Liver (tissue), 9 donors: Measurements from ENCODE around the gene RERE. TPM values are rescaled to one million over a fixed set of nuclear protein-coding genes. Genes with fewer than 3 reads are reported as not detected.

Experiments used
- DNase-seq: peaks from one replicate; pipeline ENCODE4 v3.0.0-alpha.2; 2017; ENCODE audit warnings: low spot score
- H3K27ac ChIP-seq, 2 donors: one replicate each; pipeline ENCODE4 v1.7.0; 2013; ENCODE audit warnings: inconsistent platforms in 2 of 2, low read length in 2 of 2, control low read depth in 1 of 2, low read depth in 1 of 2, mild to moderate bottlenecking in 1 of 2
- H3K27me3 ChIP-seq, 4 donors: one replicate each; pipeline versions ENCODE4 v1.6.1 to v1.7.0; 2013; ENCODE audit warnings: low read length in 3 of 4, inconsistent platforms in 1 of 4, mild to moderate bottlenecking in 1 of 4, moderate library complexity in 1 of 4; ENCODE audit not compliant: control insufficient read depth in 4 of 4, insufficient read depth in 4 of 4
- H3K36me3 ChIP-seq, 4 donors: one replicate each; pipeline versions ENCODE4 v1.6.1 to v1.7.0; 2013; ENCODE audit warnings: low read length in 3 of 4, mild to moderate bottlenecking in 3 of 4, low read depth in 1 of 4, moderate library complexity in 1 of 4; ENCODE audit not compliant: control insufficient read depth in 4 of 4, insufficient read depth in 3 of 4
- H3K4me1 ChIP-seq, 4 donors: one replicate each; pipeline versions ENCODE4 v1.6.1 to v1.7.0; 2013; ENCODE audit warnings: low read length in 3 of 4, mild to moderate bottlenecking in 3 of 4, moderate library complexity in 1 of 4; ENCODE audit not compliant: control insufficient read depth in 4 of 4, insufficient read depth in 4 of 4
- H3K4me3 ChIP-seq, 3 donors: one replicate each; pipeline versions ENCODE4 v1.6.1 to v1.7.0; 2013; ENCODE audit warnings: low read length in 3 of 3, control low read depth in 1 of 3, low read depth in 1 of 3, mild to moderate bottlenecking in 1 of 3
- H3K9ac ChIP-seq, 2 donors: one replicate each; pipeline ENCODE4 v1.7.0; 2013; ENCODE audit warnings: low read length in 2 of 2, mild to moderate bottlenecking in 2 of 2, moderate library complexity in 2 of 2, control low read depth in 1 of 2, low read depth in 1 of 2
- H3K9me3 ChIP-seq, 4 donors: one replicate each; pipeline versions ENCODE4 v1.6.1 to v1.7.0; 2013; ENCODE audit warnings: low read length in 3 of 4; ENCODE audit not compliant: control insufficient read depth in 4 of 4
- ATF3 ChIP-seq: IDR thresholded peaks from 2 replicates; pipeline ENCODE4 v1.6.1; 2016; ENCODE audit warnings: antibody characterized with exemption
- EGR1 ChIP-seq, 2 donors: IDR thresholded peaks; 2 replicates each; pipeline ENCODE4 v1.6.1; 2016 to 2018; ENCODE audit warnings: antibody characterized with exemption in 2 of 2, low read depth in 2 of 2
- FOXA2 ChIP-seq: IDR thresholded peaks from 2 replicates; pipeline ENCODE4 v1.6.1; 2016; ENCODE audit warnings: antibody characterized with exemption
- GABPA ChIP-seq, 2 donors: IDR thresholded peaks in 1 of 2; conservative IDR thresholded peaks in 1 of 2; 2 replicates each; pipeline ENCODE4 v1.6.1; 2016; ENCODE audit warnings: antibody characterized with exemption in 2 of 2, mild to moderate bottlenecking in 1 of 2, moderate library complexity in 1 of 2
- HNF4A ChIP-seq, 2 donors: conservative IDR thresholded peaks; 2 replicates each; pipeline ENCODE4 v1.6.1; 2016; ENCODE audit warnings: antibody characterized with exemption in 2 of 2, mild to moderate bottlenecking in 2 of 2
- HNF4G ChIP-seq: IDR thresholded peaks from 2 replicates; pipeline ENCODE4 v1.6.1; 2016; ENCODE audit warnings: antibody characterized with exemption
- JUND ChIP-seq, 2 donors: IDR thresholded peaks; 2 replicates each; pipeline ENCODE4 v1.6.1; 2016; ENCODE audit warnings: antibody characterized with exemption in 2 of 2
- MAX ChIP-seq: IDR thresholded peaks from 2 replicates; pipeline ENCODE4 v1.6.1; 2016; ENCODE audit warnings: antibody characterized with exemption
- RAD21 ChIP-seq, 2 donors: IDR thresholded peaks; 2 replicates each; pipeline ENCODE4 v1.6.1; 2016; ENCODE audit warnings: antibody characterized with exemption in 2 of 2, mild to moderate bottlenecking in 2 of 2
- REST ChIP-seq: IDR thresholded peaks from 2 replicates; pipeline ENCODE4 v1.6.1; 2016; ENCODE audit warnings: antibody characterized with exemption, mild to moderate bottlenecking
- RXRA ChIP-seq, 2 donors: IDR thresholded peaks; 2 replicates each; pipeline ENCODE4 v1.6.1; 2017 to 2018; ENCODE audit warnings: antibody characterized with exemption in 2 of 2, mild to moderate bottlenecking in 1 of 2
- SP1 ChIP-seq: IDR thresholded peaks from 2 replicates; pipeline ENCODE4 v1.6.1; 2018; ENCODE audit warnings: antibody characterized with exemption, mild to moderate bottlenecking
- TAF1 ChIP-seq: conservative IDR thresholded peaks from 2 replicates; pipeline ENCODE4 v1.6.1; 2016; ENCODE audit warnings: antibody characterized with exemption, mild to moderate bottlenecking
- YY1 ChIP-seq: IDR thresholded peaks from 2 replicates; pipeline ENCODE4 v1.6.1; 2016; ENCODE audit warnings: antibody characterized with exemption, mild to moderate bottlenecking
- WGBS: extraction: QIAGEN DNeasy Blood & Tissue Kit; methylation state at CpG from one replicate; pipeline ENCODE4 v1.1.7; 2013; 5-methylcytosine and 5-hydroxymethylcytosine counted together
- polyA plus RNA-seq, 2 donors: library from polyadenylated mRNA; stranded (reverse) in 1 of 2; unstranded in 1 of 2; fragments of 200-250 nt in 1 of 2; fragments of >200 nt in 1 of 2; fragmentation: Nextera tagmentation in 1 of 2; extraction: Ambion mirVana in 1 of 2; gene quantifications; one replicate each; pipeline versions ENCODE4 v1.2.1 to v1.2.3, GENCODE V29; 2013 to 2015
- total RNA-seq, 2 donors: library from RNA; depleted of rRNA; stranded (reverse); fragments of >200 nt; gene quantifications; one replicate each; pipeline ENCODE4 v1.2.3, GENCODE V29; 2014
- donor health status: healthy.
- donor health status: healthy.
- donor health status: healthy.
- donor health status: healthy.
- donor health status: healthy.

Gene RERE
- total and polyA plus RNA-seq, 4 donors, result 9.8 to 49.1 (median 24.8) TPM

GRCh38 chr1:8478566-8478965 is 338.9 kb downstream of the RERE start (continued):
- TF ChIP-seq HNF4A (conservative IDR thresholded peaks at IDR 0.05), result no peak
- no peak for TF ChIP-seq YY1

- no peak overlapping the region for H3K4me3 ChIP-seq
- peaks cover 0 to 15% (median 0%) of the 10 kb centered on the region in 4 donors for H3K4me1 ChIP-seq
- WGBS, result 72% methylated on average over 2 of the region's 2 CpGs
- H3K9ac ChIP-seq, result no peak overlapping the region
- no peaks in the 10 kb centered on the region for H3K36me3 ChIP-seq
- no peaks in the 10 kb centered on the region for H3K27me3 ChIP-seq
- H3K27ac ChIP-seq, result no peak overlapping the region
- TF ChIP-seq SP1 (no peak), RXRA (IDR thresholded peaks at IDR 0.05) (no peak), MAX (no peak), ATF3 (no peak), EGR1 (IDR thresholded peaks at IDR 0.05; ENCODE audit: low read depth in 2 of 2) (no peak), HNF4G (no peak), FOXA2 (no peak), GABPA (IDR thresholded peaks at IDR 0.05 in 1 of 2, conservative IDR thresholded peaks at IDR 0.05 in 1 of 2) (no peak), TAF1 (no peak), RAD21 (IDR thresholded peaks at IDR 0.05) (no peak), HNF4A (conservative IDR thresholded peaks at IDR 0.05) (no peak), REST (no peak), YY1 (no peak), JUND (IDR thresholded peaks at IDR 0.05) (no peak)
- no peak for DNase-seq
- H3K9me3 ChIP-seq, result no peaks in the 10 kb centered on the region
Measured at GRCh38 chr1:8477983-8478362, 339.5 kb downstream of the RERE start.

GRCh38 chr1:8477166-8477982 is 340.1 kb downstream of the RERE start:
- 86% methylated on average over 9 of the region's 9 CpGs for WGBS

More at GRCh38 chr1:8477166-8477982, 340.1 kb downstream of the RERE start:
- H3K9me3 ChIP-seq, result no peaks in the 10 kb centered on the region
- no peak overlapping the region for H3K27ac ChIP-seq
- peaks cover 0 to 15% (median 0%) of the 10 kb centered on the region in 4 donors for H3K4me1 ChIP-seq
- no peak overlapping the region for H3K4me3 ChIP-seq
- H3K27me3 ChIP-seq, result no peaks in the 10 kb centered on the region
- no peaks in the 10 kb centered on the region for H3K36me3 ChIP-seq
- TF ChIP-seq REST (no peak), HNF4A (conservative IDR thresholded peaks at IDR 0.05) (no peak), HNF4G (no peak), YY1 (no peak), MAX (no peak), RAD21 (IDR thresholded peaks at IDR 0.05) (no peak), RXRA (IDR thresholded peaks at IDR 0.05) (no peak), ATF3 (no peak), TAF1 (no peak)
- DNase-seq, result no peak
- no peak overlapping the region for H3K9ac ChIP-seq
